ENCODE measurements around the gene RABGGTA. TPM values are rescaled to one million over a fixed set of nuclear protein-coding genes. Genes with fewer than 3 reads are reported as not detected.

The RABGGTA gene
- total and polyA plus RNA-seq, 9 of the 15 experiments (the other 6 are each of a cell fraction or from before 2014, with no cell fraction given) = 4.5 to 24.2 (median 15.5) TPM

GRCh38 chr14:24316597-24316950 lies 45.2 kb upstream of the RABGGTA start:
- WGBS (ENCODE audit: insufficient coverage, low coverage, missing lambda C conversion rate) = 20% methylated on average over 2 of the region's 18 CpGs
- H2AFZ ChIP-seq (ENCODE audit: low read depth, low read length) = peak overlapping the region; percentile 83
- no peaks in the 10 kb centered on the region for H4K20me1 ChIP-seq (replicated peaks; ENCODE audit: control insufficient read depth, insufficient read depth, low read length)
- POLR2A ChIA-PET = interaction anchor here (0.6 to 1.2 kb wide), 4 partner anchors 10 to 201 kb away, joined by 3 to 6 read pairs (median 4); no protein-coding TSS in a partner anchor
- intact Hi-C loops (cut with micrococcal nuclease) = no loop called here
- FAIRE-seq (peak; percentile 26), ATAC-seq (peak; percentile 31), DNase-seq (ENCODE audit: extremely low read depth in 1 of 4, low spot score in 3 of 4) (peak; percentile 41 to 60 (median 52))
- H3K79me2 ChIP-seq (ENCODE audit: control insufficient read depth, insufficient read depth, low read length) = no peaks in the 10 kb centered on the region
- H3K27me3 ChIP-seq (ENCODE audit: control insufficient read depth in 2 of 2, insufficient read depth in 2 of 2, low read length in 2 of 2) = no peaks in the 10 kb centered on the region
- peaks cover 16 to 30% of the 10 kb centered on the region in 2 experiments for H3K4me1 ChIP-seq (replicated peaks in 1 of 2; ENCODE audit: control insufficient read depth in 2 of 2, insufficient read depth in 2 of 2, low read length in 2 of 2)
- H3K4me2 ChIP-seq (ENCODE audit: insufficient read depth, low read length) = peak overlapping the region; percentile 11
- peak overlapping the region; percentile 71; the same call in 2 of the 3 replicates for H3K27ac ChIP-seq (ENCODE audit: extremely low read depth, low read depth, low read length)
- CTCF ChIA-PET (ENCODE audit: low intra/inter-chr PET ratio) = no interaction called here
- H3K9ac ChIP-seq (ENCODE audit: insufficient read depth in 1 of 2, low read depth in 2 of 2, low read length in 2 of 2) = peak overlapping the region; percentile 11 to 38; a peak in 3 of 4 replicates
- H3K36me3 ChIP-seq (ENCODE audit: control insufficient read depth, insufficient read depth, low read length) = peaks cover 4% of the 10 kb centered on the region; the same call in 1 of the 3 replicates
- no peaks in the 10 kb centered on the region for H3K9me1 ChIP-seq (ENCODE audit: control insufficient read depth, insufficient read depth, low read length)
- no peak overlapping the region for H3K4me3 ChIP-seq
- no TSS peak for BruUV-seq (replicated peaks)
- no peaks in the 10 kb centered on the region for H3K9me3 ChIP-seq (replicated peaks; ENCODE audit: control insufficient read depth, insufficient read depth, low read depth, low read length)
- in situ Hi-C loops (cut with MboI) = no loop called here
- TF ChIP-seq HOMEZ (CRISPR knock-in tag; IDR thresholded peaks at IDR 0.05) = no peak
- no peak for TF ChIP-seq KAT7 (CRISPR knock-in tag; IDR thresholded peaks at IDR 0.05; ENCODE audit: borderline replicate concordance)
- TF ChIP-seq EGR1 (conservative IDR thresholded peaks at IDR 0.05) = peak; percentile 80
- no peak for TF ChIP-seq PHF8 (IDR thresholded peaks at IDR 0.05; ENCODE audit: borderline replicate concordance, low read length)
- TF ChIP-seq ZNF282 (CRISPR knock-in tag; IDR thresholded peaks at IDR 0.05) = no peak
- no peak for TF ChIP-seq ZBTB26 (CRISPR knock-in tag; IDR thresholded peaks at IDR 0.05)
- TF ChIP-seq NFE2L1 (tag; IDR thresholded peaks at IDR 0.05; ENCODE audit: borderline replicate concordance, low read depth) = no peak
- TF ChIP-seq ERF (CRISPR knock-in tag; IDR thresholded peaks at IDR 0.05) = no peak
- TF ChIP-seq, protein P1, sequence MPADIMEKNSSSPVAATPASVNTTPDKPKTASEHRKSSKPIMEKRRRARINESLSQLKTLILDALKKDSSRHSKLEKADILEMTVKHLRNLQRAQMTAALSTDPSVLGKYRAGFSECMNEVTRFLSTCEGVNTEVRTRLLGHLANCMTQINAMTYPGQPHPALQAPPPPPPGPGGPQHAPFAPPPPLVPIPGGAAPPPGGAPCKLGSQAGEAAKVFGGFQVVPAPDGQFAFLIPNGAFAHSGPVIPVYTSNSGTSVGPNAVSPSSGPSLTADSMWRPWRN (IDR thresholded peaks at IDR 0.05; ENCODE audit: low read depth) = no peak
- TF ChIP-seq BCLAF1 (IDR thresholded peaks at IDR 0.05; ENCODE audit: borderline replicate concordance in 1 of 2, control insufficient read depth in 1 of 2, low read depth in 2 of 2, low read length in 1 of 2) = no peak
- TF ChIP-seq, protein P2, sequence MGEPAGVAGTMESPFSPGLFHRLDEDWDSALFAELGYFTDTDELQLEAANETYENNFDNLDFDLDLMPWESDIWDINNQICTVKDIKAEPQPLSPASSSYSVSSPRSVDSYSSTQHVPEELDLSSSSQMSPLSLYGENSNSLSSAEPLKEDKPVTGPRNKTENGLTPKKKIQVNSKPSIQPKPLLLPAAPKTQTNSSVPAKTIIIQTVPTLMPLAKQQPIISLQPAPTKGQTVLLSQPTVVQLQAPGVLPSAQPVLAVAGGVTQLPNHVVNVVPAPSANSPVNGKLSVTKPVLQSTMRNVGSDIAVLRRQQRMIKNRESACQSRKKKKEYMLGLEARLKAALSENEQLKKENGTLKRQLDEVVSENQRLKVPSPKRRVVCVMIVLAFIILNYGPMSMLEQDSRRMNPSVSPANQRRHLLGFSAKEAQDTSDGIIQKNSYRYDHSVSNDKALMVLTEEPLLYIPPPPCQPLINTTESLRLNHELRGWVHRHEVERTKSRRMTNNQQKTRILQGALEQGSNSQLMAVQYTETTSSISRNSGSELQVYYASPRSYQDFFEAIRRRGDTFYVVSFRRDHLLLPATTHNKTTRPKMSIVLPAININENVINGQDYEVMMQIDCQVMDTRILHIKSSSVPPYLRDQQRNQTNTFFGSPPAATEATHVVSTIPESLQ (CRISPR knock-in tag; IDR thresholded peaks at IDR 0.05) = 0 out of 2 replicates have a peak, but pooled peaks have one; percentile 5
- TF ChIP-seq HDAC1 (IDR thresholded peaks at IDR 0.05) = 0 out of 4 replicates have a peak, but pooled peaks of 1 of the 2 experiments have one; percentile 11
- TF ChIP-seq PML (IDR thresholded peaks at IDR 0.05; ENCODE audit: low read length) = no peak
- TF ChIP-seq MBD2 (IDR thresholded peaks at IDR 0.05; ENCODE audit: borderline replicate concordance, low read depth) = no peak

Data from K562 (cell line).